OCI-LY3 (cell line): ENCODE results near the gene DTNA.

Source experiments
- EZH2phosphoT487 ChIP-seq: fragments of 200-600 bp; shearing (Covaris generic); IDR thresholded peaks from 2 replicates; pipeline ENCODE4 v1.6.1; 2018; ENCODE audit warnings: antibody characterized with exemption, mixed run types, low read depth
- TF ChIP-seq, protein P1 (sequence below): fragments of 200-600, 300-600 bp; sonication (generic); IDR thresholded peaks from 2 replicates; pipeline ENCODE4 v1.5.1; 2014; ENCODE audit warnings: antibody characterized with exemption, low read length, low read depth

DNA sequence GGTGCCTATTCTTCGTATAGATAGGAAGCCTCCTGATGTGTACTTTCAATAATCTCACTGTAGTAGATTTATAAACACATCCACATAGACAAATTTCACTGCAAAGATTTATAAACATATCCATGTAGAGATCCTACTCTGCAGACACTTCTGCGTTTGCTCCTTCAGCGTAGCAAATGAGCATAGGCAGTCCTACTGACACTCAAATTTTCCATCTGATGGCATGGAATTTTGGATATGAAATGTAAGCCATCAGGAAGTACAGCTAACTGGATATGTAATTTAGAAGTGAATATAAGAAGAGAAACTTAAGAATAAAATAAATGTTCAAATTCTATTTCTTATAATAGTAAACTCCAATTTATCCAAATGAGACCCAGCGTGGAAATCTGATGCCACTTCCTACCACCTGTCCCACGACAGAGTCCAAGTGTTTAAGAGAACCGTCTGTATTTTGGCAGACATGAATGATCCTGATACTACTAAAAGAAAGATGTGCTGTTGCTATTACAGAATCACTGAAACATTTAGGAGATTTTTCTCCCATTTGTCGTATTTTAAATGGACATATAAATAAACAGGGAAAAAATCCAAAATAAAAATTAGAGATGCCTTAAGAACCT, 86.0 kb downstream of the DTNA start:
- TF ChIP-seq, protein P1, sequence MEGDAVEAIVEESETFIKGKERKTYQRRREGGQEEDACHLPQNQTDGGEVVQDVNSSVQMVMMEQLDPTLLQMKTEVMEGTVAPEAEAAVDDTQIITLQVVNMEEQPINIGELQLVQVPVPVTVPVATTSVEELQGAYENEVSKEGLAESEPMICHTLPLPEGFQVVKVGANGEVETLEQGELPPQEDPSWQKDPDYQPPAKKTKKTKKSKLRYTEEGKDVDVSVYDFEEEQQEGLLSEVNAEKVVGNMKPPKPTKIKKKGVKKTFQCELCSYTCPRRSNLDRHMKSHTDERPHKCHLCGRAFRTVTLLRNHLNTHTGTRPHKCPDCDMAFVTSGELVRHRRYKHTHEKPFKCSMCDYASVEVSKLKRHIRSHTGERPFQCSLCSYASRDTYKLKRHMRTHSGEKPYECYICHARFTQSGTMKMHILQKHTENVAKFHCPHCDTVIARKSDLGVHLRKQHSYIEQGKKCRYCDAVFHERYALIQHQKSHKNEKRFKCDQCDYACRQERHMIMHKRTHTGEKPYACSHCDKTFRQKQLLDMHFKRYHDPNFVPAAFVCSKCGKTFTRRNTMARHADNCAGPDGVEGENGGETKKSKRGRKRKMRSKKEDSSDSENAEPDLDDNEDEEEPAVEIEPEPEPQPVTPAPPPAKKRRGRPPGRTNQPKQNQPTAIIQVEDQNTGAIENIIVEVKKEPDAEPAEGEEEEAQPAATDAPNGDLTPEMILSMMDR: no peak
- no peak for TF ChIP-seq EZH2phosphoT487
